ENCODE data around the gene DEUP1.
"Not testable (repeated sequence)": the region's sequence is repeated elsewhere in the genome, so short reads cannot be mapped to it uniquely, and the experiment has no call there.

DEUP1 gene

DNA sequence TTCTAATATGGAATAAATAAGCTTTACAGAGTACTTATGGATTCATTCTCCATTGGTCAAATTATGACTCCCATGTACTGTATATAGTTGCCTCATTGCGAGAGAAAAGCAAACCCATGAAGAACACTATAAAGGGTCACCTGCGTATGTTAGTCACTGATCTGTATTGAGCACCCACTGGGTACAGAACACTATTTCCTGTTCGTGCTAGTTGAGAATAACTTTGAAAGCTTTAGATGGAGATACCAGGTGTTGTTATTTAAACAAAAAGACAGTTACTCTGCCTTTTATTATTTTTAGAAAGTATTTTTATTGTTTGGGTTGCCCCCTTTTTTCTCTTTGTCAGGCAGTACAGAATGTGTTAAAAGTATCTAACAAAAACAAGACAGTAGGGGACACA, 79.9 kb downstream of the DEUP1 start:
- ATAC-seq = no peak
- Mint-ChIP-seq H3K9me3 (no peaks in the 10 kb centered on the region), H3K27ac (no peak overlapping the region), H3K27me3 (no peaks in the 10 kb centered on the region), H3K4me1 (no peaks in the 10 kb centered on the region), H3K4me3 (no peak overlapping the region)
- no peak for DNase-seq

GRCh38 chr11:93411705-93412104, 81.2 kb downstream of the DEUP1 start:
- Mint-ChIP-seq H3K9me3 (no peaks in the 10 kb centered on the region), H3K4me1 (no peaks in the 10 kb centered on the region), H3K27ac (no peak overlapping the region), H3K27me3 (no peaks in the 10 kb centered on the region), H3K4me3 (no peak overlapping the region)
- ATAC-seq (no peak), DNase-seq (no peak)

DNA sequence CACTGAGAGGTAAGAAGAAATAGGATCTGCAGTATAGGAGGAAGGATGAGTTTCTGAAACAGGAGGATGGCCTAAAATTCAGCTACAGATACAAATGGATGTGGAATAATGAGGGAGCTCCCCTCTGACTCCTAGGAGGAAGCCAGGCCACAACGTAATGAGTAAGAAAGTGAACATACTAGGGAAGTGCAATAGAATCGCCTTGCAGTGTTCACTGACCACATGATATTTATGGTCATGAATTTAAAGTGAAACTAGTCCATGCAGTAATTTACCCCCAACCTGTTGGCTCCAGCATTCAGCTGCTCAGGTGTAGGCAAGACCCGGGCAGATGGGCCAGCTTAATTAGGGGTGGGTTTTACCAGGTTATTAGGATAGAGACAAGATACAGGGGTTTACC, 101.7 kb downstream of the DEUP1 start:
- no peak for DNase-seq
- Mint-ChIP-seq H3K27ac (no peak overlapping the region), H3K9me3 (no peaks in the 10 kb centered on the region), H3K4me3 (no peak overlapping the region), H3K4me1 (no peaks in the 10 kb centered on the region), H3K27me3 (no peaks in the 10 kb centered on the region)
- no peak for ATAC-seq

GRCh38 chr11:93443232-93443631, 112.7 kb downstream of the DEUP1 start:
- not testable (repeated sequence) for ATAC-seq, DNase-seq, H3K27ac Mint-ChIP-seq, H3K9me3 Mint-ChIP-seq, H3K27me3 Mint-ChIP-seq, H3K4me3 Mint-ChIP-seq, H3K4me1 Mint-ChIP-seq

- ATAC-seq (no peak), DNase-seq (no peak)
- peaks cover 0 to 7% of the 10 kb centered on the region in 2 donors for H3K9me3 Mint-ChIP-seq
- H3K4me1 Mint-ChIP-seq = no peaks in the 10 kb centered on the region
- H3K4me3 Mint-ChIP-seq = no peak overlapping the region
- no peak overlapping the region for H3K27ac Mint-ChIP-seq
- H3K27me3 Mint-ChIP-seq = no peaks in the 10 kb centered on the region
Measured at GRCh38 chr11:93444617-93445073, 114.1 kb downstream of the DEUP1 start.

DNA sequence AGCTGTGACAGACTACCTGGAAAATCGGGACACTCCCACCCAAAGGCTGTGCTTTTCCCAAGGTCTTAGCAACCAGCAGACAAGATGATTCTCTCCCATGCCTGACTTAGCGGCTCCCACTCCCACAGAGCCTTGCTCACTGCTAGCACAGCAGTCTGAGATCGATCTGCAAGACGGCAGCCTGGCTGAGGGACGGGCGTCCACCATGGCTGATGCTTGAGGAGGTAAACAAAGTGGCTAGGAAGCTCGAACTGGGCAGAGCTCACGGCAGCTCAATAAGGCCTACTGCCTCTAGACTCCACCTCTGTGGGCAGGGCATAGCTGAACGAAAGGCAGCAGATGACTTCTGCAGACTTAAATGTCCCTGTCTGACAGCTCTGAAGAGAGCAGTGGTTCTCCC, 127.7 kb downstream of the DEUP1 start:
- peaks cover 27% of the 10 kb centered on the region for H3K27me3 Mint-ChIP-seq
- DNase-seq = no peak
- H3K9me3 Mint-ChIP-seq = peaks cover 0 to 7% of the 10 kb centered on the region in 2 donors
- no peaks in the 10 kb centered on the region for H3K4me1 Mint-ChIP-seq
- no peak overlapping the region for H3K27ac Mint-ChIP-seq
- ATAC-seq = no peak
- no peak overlapping the region for H3K4me3 Mint-ChIP-seq

DNA sequence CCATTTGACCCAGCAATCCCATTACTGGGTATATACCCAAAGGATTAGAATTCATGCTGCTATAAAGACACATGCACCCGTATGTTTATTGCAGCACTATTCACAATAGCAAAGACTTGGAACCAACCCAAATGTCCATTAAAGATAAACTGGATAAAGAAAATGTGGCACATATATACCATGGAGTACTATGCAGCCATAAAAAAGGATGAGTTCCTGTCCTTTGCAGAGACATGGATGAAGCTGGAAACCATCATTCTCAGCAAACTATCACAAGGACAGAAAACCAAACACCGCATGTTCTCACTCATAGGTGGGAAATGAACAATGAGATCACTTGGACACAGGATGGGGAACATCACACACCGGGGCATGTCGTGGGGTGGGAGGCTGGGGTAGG, 133.1 kb downstream of the DEUP1 start:
- H3K4me3 Mint-ChIP-seq, DNase-seq, ATAC-seq, H3K9me3 Mint-ChIP-seq, H3K4me1 Mint-ChIP-seq, H3K27ac Mint-ChIP-seq: not testable (repeated sequence)
- H3K27me3 Mint-ChIP-seq = peaks cover 17% of the 10 kb centered on the region

DNA sequence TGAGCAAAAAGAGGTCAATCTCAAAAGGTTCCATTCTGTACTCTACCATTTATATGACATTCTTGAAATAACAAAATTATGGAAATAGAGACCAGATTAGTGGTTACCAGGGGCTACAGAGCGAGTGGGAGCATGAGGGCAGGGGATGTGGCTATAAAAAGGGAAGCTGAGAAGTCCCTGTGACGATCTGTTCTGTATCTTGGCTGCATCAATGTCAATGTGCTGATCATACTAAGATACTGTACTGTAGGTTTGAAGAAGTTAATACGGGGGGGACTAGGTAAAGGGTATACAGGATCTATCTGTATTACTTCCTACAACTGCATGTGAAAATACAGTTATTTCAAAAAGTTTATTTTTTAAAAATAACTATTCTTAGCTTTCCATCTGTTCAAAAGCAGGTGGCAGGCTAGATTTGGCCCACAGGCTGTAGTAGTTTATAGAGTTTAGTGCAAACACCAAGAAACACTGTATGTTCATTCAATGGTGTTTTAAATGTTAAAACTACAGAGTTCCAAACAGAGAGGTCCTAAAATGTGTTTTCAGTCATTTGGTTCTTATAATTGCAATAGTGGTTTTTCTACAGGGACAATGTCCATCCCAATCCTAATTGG, 134.5 kb downstream of the DEUP1 start:
- no peak overlapping the region for H3K27ac Mint-ChIP-seq
- peaks cover 17% of the 10 kb centered on the region for H3K27me3 Mint-ChIP-seq
- DNase-seq = no peak
- H3K9me3 Mint-ChIP-seq = peaks cover 0 to 7% of the 10 kb centered on the region in 2 donors
- no peak for ATAC-seq
- no peak overlapping the region for H3K4me3 Mint-ChIP-seq
- no peaks in the 10 kb centered on the region for H3K4me1 Mint-ChIP-seq

DNA sequence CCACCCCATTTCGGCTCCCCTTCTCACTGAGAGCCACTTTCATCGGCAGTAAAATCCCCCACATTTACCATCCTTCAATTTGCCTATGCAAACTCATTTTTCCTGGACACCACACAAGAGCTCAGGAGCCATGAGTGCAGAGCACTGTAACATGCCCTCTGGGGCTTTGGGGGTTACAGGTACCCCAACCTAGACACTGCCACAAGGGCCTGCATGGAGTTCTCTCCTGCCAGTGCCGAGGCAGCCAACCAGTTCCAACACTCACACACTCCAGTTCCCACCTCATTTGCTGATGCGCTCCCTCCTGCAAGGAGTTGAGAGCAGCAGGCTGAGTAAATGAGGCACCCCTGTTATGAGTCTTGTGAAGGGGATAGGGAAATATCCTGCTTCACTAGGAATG, 136.5 kb downstream of the DEUP1 start:
- no peak for ATAC-seq
- Mint-ChIP-seq H3K9me3 (peaks cover 0 to 5% of the 10 kb centered on the region in 2 donors), H3K27me3 (peaks cover 3% of the 10 kb centered on the region), H3K4me3 (no peak overlapping the region), H3K27ac (no peak overlapping the region), H3K4me1 (no peaks in the 10 kb centered on the region)
- no peak for DNase-seq

DNA sequence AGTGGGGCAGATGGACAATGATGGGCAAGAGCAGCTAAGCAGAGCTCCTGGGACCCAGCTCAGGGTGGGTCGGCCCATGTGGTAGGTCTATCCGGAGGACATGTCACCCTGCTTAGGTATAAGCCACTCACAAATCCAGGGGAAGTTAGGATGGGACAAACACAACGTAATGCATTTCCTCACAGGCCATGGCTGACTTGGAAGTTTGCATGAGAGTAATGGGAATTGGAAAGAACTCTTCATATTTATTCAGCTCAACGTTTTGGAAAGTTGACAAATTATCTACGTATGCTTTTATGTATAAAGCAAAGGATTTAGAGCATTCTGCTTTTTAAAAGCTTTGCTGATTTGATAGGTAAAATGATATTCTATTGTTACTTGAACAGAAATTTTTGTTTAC, 137.7 kb downstream of the DEUP1 start:
- Mint-ChIP-seq H3K27ac (no peak overlapping the region), H3K4me3 (no peak overlapping the region), H3K4me1 (no peaks in the 10 kb centered on the region), H3K27me3 (no peaks in the 10 kb centered on the region), H3K9me3 (no peaks in the 10 kb centered on the region)
- DNase-seq (no peak), ATAC-seq (no peak)

GRCh38 chr11:93474123-93474522, 143.6 kb downstream of the DEUP1 start:
- no peak for ATAC-seq
- no peak for DNase-seq
- H3K9me3 Mint-ChIP-seq = no peaks in the 10 kb centered on the region
- H3K4me1 Mint-ChIP-seq = no peaks in the 10 kb centered on the region
- no peak overlapping the region for H3K4me3 Mint-ChIP-seq
- no peaks in the 10 kb centered on the region for H3K27me3 Mint-ChIP-seq
- no peak overlapping the region for H3K27ac Mint-ChIP-seq

- Mint-ChIP-seq H3K4me1 (no peaks in the 10 kb centered on the region), H3K27me3 (no peaks in the 10 kb centered on the region), H3K4me3 (no peak overlapping the region), H3K9me3 (no peaks in the 10 kb centered on the region), H3K27ac (peak overlapping the region in 1 of 2 donors; percentile 79)
- DNase-seq = no peak
- no peak for ATAC-seq
Measured at GRCh38 chr11:93476796-93477195, 146.3 kb downstream of the DEUP1 start.

- no peak overlapping the region for H3K4me3 Mint-ChIP-seq
- ATAC-seq (no peak), DNase-seq (no peak)
- H3K9me3 Mint-ChIP-seq = no peaks in the 10 kb centered on the region
- peak overlapping the region in 1 of 2 donors; percentile 82 for H3K27ac Mint-ChIP-seq
- H3K4me1 Mint-ChIP-seq = no peaks in the 10 kb centered on the region
- H3K27me3 Mint-ChIP-seq = no peaks in the 10 kb centered on the region
Measured at GRCh38 chr11:93477684-93478234, 147.2 kb downstream of the DEUP1 start.

DNA sequence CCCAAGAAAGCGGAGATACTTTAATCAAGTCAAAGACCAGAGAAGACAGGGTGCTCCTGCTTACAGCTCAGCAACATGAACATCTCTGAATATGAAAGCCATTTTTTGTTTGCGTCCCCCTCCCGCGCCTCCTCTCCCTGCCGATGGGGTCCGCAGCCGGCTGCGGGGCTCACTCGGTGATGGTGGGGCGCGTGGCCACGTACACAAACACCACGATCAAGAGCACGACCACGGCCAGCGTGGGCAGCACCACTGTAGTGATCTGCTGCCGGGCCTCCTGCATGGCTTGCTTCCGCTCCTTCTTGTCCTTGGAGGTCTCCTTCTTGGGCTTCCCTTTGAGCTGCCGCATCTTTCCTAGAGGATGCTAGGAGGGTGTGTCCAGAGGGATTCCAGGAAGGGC, 148.3 kb downstream of the DEUP1 start:
- no peaks in the 10 kb centered on the region for H3K27me3 Mint-ChIP-seq
- H3K4me1 Mint-ChIP-seq = no peaks in the 10 kb centered on the region
- H3K27ac Mint-ChIP-seq = no peak overlapping the region
- ATAC-seq (no peak), DNase-seq (no peak)
- no peak overlapping the region for H3K4me3 Mint-ChIP-seq
- H3K9me3 Mint-ChIP-seq = no peaks in the 10 kb centered on the region

DNA sequence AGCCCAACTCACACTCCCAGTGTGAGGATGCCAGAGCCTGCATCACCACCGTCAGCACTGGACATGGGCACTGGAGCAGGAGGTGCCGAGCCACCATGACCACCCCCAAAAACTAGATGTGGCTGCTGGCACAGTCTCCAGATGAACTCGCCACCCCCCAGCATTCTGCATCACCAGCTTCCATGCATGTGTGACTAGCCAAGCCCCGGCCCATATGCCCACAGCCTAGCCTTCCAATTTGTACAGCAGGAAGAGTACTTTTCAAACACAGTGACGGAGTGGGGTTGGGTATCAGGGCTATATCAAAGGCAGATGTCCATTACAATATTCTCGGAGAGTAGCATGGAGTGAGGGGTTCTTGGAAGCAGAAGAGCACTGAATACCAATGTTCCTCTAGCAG, 149.7 kb downstream of the DEUP1 start:
- DNase-seq (no peak), ATAC-seq (no peak)
- no peak overlapping the region for H3K27ac Mint-ChIP-seq
- H3K27me3 Mint-ChIP-seq = no peaks in the 10 kb centered on the region
- no peaks in the 10 kb centered on the region for H3K9me3 Mint-ChIP-seq
- H3K4me1 Mint-ChIP-seq = no peaks in the 10 kb centered on the region
- H3K4me3 Mint-ChIP-seq = no peak overlapping the region

- Mint-ChIP-seq H3K4me1 (no peaks in the 10 kb centered on the region), H3K4me3 (no peak overlapping the region), H3K9me3 (no peaks in the 10 kb centered on the region), H3K27me3 (no peaks in the 10 kb centered on the region), H3K27ac (peak overlapping the region in 1 of 2 donors; percentile 37)
- DNase-seq (no peak), ATAC-seq (no peak)
Measured at GRCh38 chr11:93480756-93481155, 150.2 kb downstream of the DEUP1 start.

- H3K27me3 Mint-ChIP-seq = no peaks in the 10 kb centered on the region
- DNase-seq (no peak), ATAC-seq (peak; percentile 38)
- no peak overlapping the region for H3K4me3 Mint-ChIP-seq
- H3K4me1 Mint-ChIP-seq = no peaks in the 10 kb centered on the region
- peak overlapping the region in 1 of 2 donors; percentile 37 for H3K27ac Mint-ChIP-seq
- no peaks in the 10 kb centered on the region for H3K9me3 Mint-ChIP-seq
Measured at GRCh38 chr11:93481279-93481678, 150.7 kb downstream of the DEUP1 start.
